B cell (primary cell): ENCODE results near the gene ALOX5AP. TPM values are rescaled to one million over a fixed set of nuclear protein-coding genes. Genes with fewer than 3 reads are reported as not detected.

Experiments used
- ATAC-seq: fragments of 200-7000 bp; cut with Tn5 transposase; one replicate; pipeline ENCODE4 v1.10.0; 2021; ENCODE audit warnings: low read depth, mild to moderate bottlenecking, moderate number of reproducible peaks, moderate library complexity
- CTCF ChIA-PET: fragments of 350-600 bp; sonication (Branson Sonifier 250); formaldehyde crosslinking; loops from one replicate; lab custom pipeline; 2021; ENCODE audit warnings: antibody characterized with exemption, inconsistent platforms; lab: Charles Lee
- POLR2A ChIA-PET: fragments of 350-600 bp; sonication (Branson Sonifier 250); formaldehyde crosslinking; loops from one replicate; lab custom pipeline; 2021; ENCODE audit warnings: antibody characterized with exemption; lab: Charles Lee
- DNase-seq: peaks from one replicate; pipeline ENCODE4 v3.0.0; 2013
- H2AFZ ChIP-seq: 2 replicates; pipeline ENCODE4 v1.6.1; 2012; ENCODE audit warnings: mild to moderate bottlenecking, low read depth, low read length; ENCODE audit not compliant: insufficient read depth, poor library complexity, severe bottlenecking
- H3K27ac ChIP-seq, 2 donors: 1 replicate in 1 of 2; 2 replicates in 1 of 2; pipeline ENCODE4 v1.5.1; 2012 to 2013; ENCODE audit warnings: low read length in 2 of 2, mild to moderate bottlenecking in 2 of 2, moderate library complexity in 1 of 2
- H3K27me3 ChIP-seq, 4 experiments: fragments of 200-600 bp in 1 of 4; sonication (generic) in 1 of 4; replicated peaks in 1 of 4; 1 replicate in 2 of 4; 2 replicates in 2 of 4; pipeline versions ENCODE4 v1.6.1 to v1.7.0; 2013 to 2016; ENCODE audit warnings: low read length in 3 of 4, mild to moderate bottlenecking in 2 of 4, mixed read lengths in 1 of 4, moderate library complexity in 1 of 4; ENCODE audit not compliant: insufficient read depth in 4 of 4, control insufficient read depth in 3 of 4; ENCODE audit errors: control extremely low read depth in 1 of 4
- H3K36me3 ChIP-seq, 2 experiments: replicated peaks in 1 of 2; 1 replicate in 1 of 2; 2 replicates in 1 of 2; pipeline versions ENCODE4 v1.6.1 to v1.7.1; 2013; ENCODE audit warnings: low read length in 1 of 2; ENCODE audit not compliant: insufficient read depth in 2 of 2, control insufficient read depth in 1 of 2; ENCODE audit errors: control extremely low read depth in 1 of 2, extremely low read depth in 1 of 2
- H3K4me1 ChIP-seq, 2 donors: fragments of 200-600 bp in 1 of 2; sonication (generic) in 1 of 2; 1 replicate in 1 of 2; 2 replicates in 1 of 2; pipeline versions ENCODE4 v1.5.1 to v1.6.1; 2013 to 2017; ENCODE audit warnings: low read length in 2 of 2; ENCODE audit not compliant: control insufficient read depth in 2 of 2, insufficient read depth in 2 of 2
- H3K4me2 ChIP-seq: replicated peaks from 2 replicates; pipeline ENCODE3; 2012; ENCODE audit warnings: mild to moderate bottlenecking, low read depth, low read length; ENCODE audit not compliant: poor library complexity, severe bottlenecking
- H3K4me3 ChIP-seq, 5 experiments: fragments of 200-600 bp in 1 of 5; sonication (generic) in 1 of 5; 1 replicate in 3 of 5; 2 replicates in 2 of 5; pipeline versions ENCODE4 v1.5.1 to v1.7.0; 2011 to 2016; ENCODE audit warnings: low read length in 4 of 5, mild to moderate bottlenecking in 4 of 5, low read depth in 2 of 5, control low read depth in 1 of 5, moderate library complexity in 1 of 5; ENCODE audit not compliant: insufficient read depth in 1 of 5; ENCODE audit errors: control extremely low read depth in 1 of 5, extremely low read depth in 1 of 5
- H3K79me2 ChIP-seq: fragments of 200-600 bp; sonication (generic); one replicate; pipeline ENCODE4 v1.6.0; 2016; ENCODE audit warnings: low read length; ENCODE audit not compliant: control insufficient read depth, insufficient read depth
- H3K9ac ChIP-seq: fragments of 200-600 bp; sonication (generic); 2 replicates; pipeline ENCODE4 v1.6.1; 2017; ENCODE audit warnings: mild to moderate bottlenecking, low read length, moderate library complexity
- H3K9me3 ChIP-seq, 3 donors: one replicate each; pipeline versions ENCODE4 v1.6.1 to v1.7.1; 2013; ENCODE audit warnings: low read length in 2 of 3; ENCODE audit not compliant: control insufficient read depth in 2 of 3, insufficient read depth in 1 of 3; ENCODE audit errors: control extremely low read depth in 1 of 3
- H4K20me1 ChIP-seq: 2 replicates; pipeline ENCODE4 v1.6.0; 2012; ENCODE audit warnings: mild to moderate bottlenecking, low read length; ENCODE audit not compliant: insufficient read depth, control insufficient read depth, poor library complexity, severe bottlenecking
- H3K27ac Mint-ChIP-seq: one replicate; pipeline ENCODE4 v1.8.0; 2021; ENCODE audit warnings: mixed read lengths
- H3K27me3 Mint-ChIP-seq: one replicate; pipeline ENCODE4 v1.8.0; 2021; ENCODE audit warnings: mixed read lengths
- H3K4me1 Mint-ChIP-seq: one replicate; pipeline ENCODE4 v1.8.0; 2021; ENCODE audit warnings: mixed read lengths
- H3K4me3 Mint-ChIP-seq: one replicate; pipeline ENCODE4 v1.8.0; 2021; ENCODE audit warnings: mixed read lengths
- H3K9me3 Mint-ChIP-seq: one replicate; pipeline ENCODE4 v1.8.0; 2022; ENCODE audit warnings: mixed read lengths; ENCODE audit not compliant: insufficient read depth
- EZH2 ChIP-seq: IDR thresholded peaks from 2 replicates; pipeline ENCODE4 v1.6.1; 2012; ENCODE audit warnings: borderline replicate concordance, low read depth, mild to moderate bottlenecking, moderate library complexity, low read length; ENCODE audit not compliant: insufficient read depth, poor library complexity, severe bottlenecking
- WGBS: methylation state at CpG from one replicate; pipeline ENCODE4 v1.1.5; 2013; ENCODE audit warnings: missing lambda C conversion rate; ENCODE audit not compliant: insufficient coverage; 5-methylcytosine and 5-hydroxymethylcytosine counted together
- intact Hi-C: fragments of 100-400 bp; cut with micrococcal nuclease; formaldehyde crosslinking; loops from one replicate; pipeline ENCODE4 v1.10.0; 2022
- polyA plus RNA-seq: library from polyadenylated mRNA; depleted of rRNA; stranded (reverse); fragments of >200 nt; gene quantifications from 2 replicates; pipeline ENCODE4 v1.2.3, GENCODE V29; 2012
- total RNA-seq, 2 donors: library from RNA; stranded (reverse); fragments of 120-200 nt in 1 of 2; gene quantifications; 1 replicate in 1 of 2; 2 replicates in 1 of 2; pipeline versions ENCODE4 v1.2.3 to v1.2.4, GENCODE V29; 2013 to 2022
- TF ChIP-seq, protein P1 (sequence below): fragments of 200-600 bp; IDR thresholded peaks from one replicate; pipeline ENCODE4 v1.8.0; 2022; ENCODE audit warnings: antibody characterized with exemption, mild to moderate bottlenecking

ALOX5AP gene
- total and polyA plus RNA-seq, 2 donors (not counting 1 experiment from before 2014, with no cell fraction given), result 81.4 to 87.5 TPM

DNA sequence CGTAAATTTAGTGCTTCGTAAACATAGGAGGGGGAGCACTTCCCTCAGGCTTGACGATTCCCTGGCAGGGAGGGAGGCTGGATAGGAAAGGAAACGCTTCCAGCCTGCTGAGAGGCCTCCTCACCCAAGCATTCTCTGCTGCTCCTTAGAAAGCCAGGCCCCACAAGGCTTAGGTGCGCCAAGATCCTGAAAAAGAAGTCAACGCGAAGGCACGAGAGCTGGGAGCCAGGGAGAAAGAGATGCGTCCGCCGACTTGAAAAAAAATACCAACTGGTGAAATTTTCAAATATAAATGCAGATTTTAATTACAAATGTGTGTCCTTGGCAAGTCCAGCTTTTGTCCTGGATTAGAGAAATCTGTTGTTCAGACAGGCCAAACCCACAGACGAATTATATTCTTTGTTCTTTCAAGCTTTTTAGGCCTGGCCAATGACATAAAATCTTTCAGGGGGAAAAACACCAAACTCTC lies 64.0 kb downstream of the ALOX5AP start:
- Histone ChIP-seq H3K9ac (no peak overlapping the region), H3K36me3 (no peaks in the 10 kb centered on the region), H3K4me3 (no peak overlapping the region), H3K9me3 (no peaks in the 10 kb centered on the region), H3K27ac (no peak overlapping the region), H3K4me1 (peaks cover 8 to 20% of the 10 kb centered on the region in 2 donors), H3K4me2 (no peak overlapping the region), H3K27me3 (peaks cover 0 to 8% (median 0%) of the 10 kb centered on the region in 4 experiments), H2AFZ (no peak overlapping the region), H4K20me1 (no peaks in the 10 kb centered on the region), H3K79me2 (no peaks in the 10 kb centered on the region)
- no peak for DNase-seq
- no peaks in the 10 kb centered on the region for H3K27me3 Mint-ChIP-seq
- H3K4me1 Mint-ChIP-seq, result peaks cover 27% of the 10 kb centered on the region
- POLR2A ChIA-PET, result no interaction called here
- no peak overlapping the region for H3K27ac Mint-ChIP-seq
- TF ChIP-seq, protein P1, sequence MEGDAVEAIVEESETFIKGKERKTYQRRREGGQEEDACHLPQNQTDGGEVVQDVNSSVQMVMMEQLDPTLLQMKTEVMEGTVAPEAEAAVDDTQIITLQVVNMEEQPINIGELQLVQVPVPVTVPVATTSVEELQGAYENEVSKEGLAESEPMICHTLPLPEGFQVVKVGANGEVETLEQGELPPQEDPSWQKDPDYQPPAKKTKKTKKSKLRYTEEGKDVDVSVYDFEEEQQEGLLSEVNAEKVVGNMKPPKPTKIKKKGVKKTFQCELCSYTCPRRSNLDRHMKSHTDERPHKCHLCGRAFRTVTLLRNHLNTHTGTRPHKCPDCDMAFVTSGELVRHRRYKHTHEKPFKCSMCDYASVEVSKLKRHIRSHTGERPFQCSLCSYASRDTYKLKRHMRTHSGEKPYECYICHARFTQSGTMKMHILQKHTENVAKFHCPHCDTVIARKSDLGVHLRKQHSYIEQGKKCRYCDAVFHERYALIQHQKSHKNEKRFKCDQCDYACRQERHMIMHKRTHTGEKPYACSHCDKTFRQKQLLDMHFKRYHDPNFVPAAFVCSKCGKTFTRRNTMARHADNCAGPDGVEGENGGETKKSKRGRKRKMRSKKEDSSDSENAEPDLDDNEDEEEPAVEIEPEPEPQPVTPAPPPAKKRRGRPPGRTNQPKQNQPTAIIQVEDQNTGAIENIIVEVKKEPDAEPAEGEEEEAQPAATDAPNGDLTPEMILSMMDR, result no peak
- TF ChIP-seq EZH2, result no peak
- WGBS, result 94% methylated on average over 6 of the region's 12 CpGs
- CTCF ChIA-PET, result interaction anchor here (1.4 to 2.3 kb wide), 2 partner anchors 191 to 667 kb away, joined by 3 to 6 read pairs; no protein-coding TSS in a partner anchor
- intact Hi-C loops, result no loop called here
- H3K4me3 Mint-ChIP-seq, result no peak overlapping the region
- no peak for ATAC-seq
- no peaks in the 10 kb centered on the region for H3K9me3 Mint-ChIP-seq

- H3K27ac Mint-ChIP-seq, result no peak overlapping the region
Observed at GRCh38 chr13:30800107-30800506, 64.8 kb downstream of the ALOX5AP start.

More at GRCh38 chr13:30800107-30800506, 64.8 kb downstream of the ALOX5AP start:
- POLR2A ChIA-PET, result no interaction called here
- no peaks in the 10 kb centered on the region for H3K79me2 ChIP-seq
- H3K4me1 ChIP-seq, result peaks cover 8 to 20% of the 10 kb centered on the region in 2 donors
- DNase-seq (no peak), ATAC-seq (no peak)
- Mint-ChIP-seq H3K4me1 (peaks cover 27% of the 10 kb centered on the region), H3K9me3 (no peaks in the 10 kb centered on the region), H3K27me3 (no peaks in the 10 kb centered on the region), H3K4me3 (no peak overlapping the region)
- CTCF ChIA-PET, result interaction anchor here (1.4 kb wide), 1 partner anchor 192 kb away, joined by 3 read pairs; no protein-coding TSS in a partner anchor
- H3K36me3 ChIP-seq, result no peaks in the 10 kb centered on the region
- H3K27ac ChIP-seq, result no peak overlapping the region
- H3K9ac ChIP-seq, result no peak overlapping the region
- no peak overlapping the region for H2AFZ ChIP-seq
- H3K4me2 ChIP-seq, result no peak overlapping the region
- TF ChIP-seq EZH2, result no peak
- TF ChIP-seq, protein P1, result no peak
- no peaks in the 10 kb centered on the region for H3K9me3 ChIP-seq
- WGBS, result no CpG with 5 or more reads among the region's 2 CpGs
- no peak overlapping the region for H3K4me3 ChIP-seq
- peaks cover 0 to 8% (median 0%) of the 10 kb centered on the region in 4 experiments for H3K27me3 ChIP-seq
- intact Hi-C loops, result loop anchor here (5.0 to 10.0 kb wide), 4 partner anchors 58 to 543 kb away; no protein-coding TSS in a partner anchor
- no peaks in the 10 kb centered on the region for H4K20me1 ChIP-seq
